MCF 10A (cell line): Measurements from ENCODE around the gene GLS. TPM values are rescaled to one million over a fixed set of nuclear protein-coding genes. Genes with fewer than 3 reads are reported as not detected.

Experiments used
- BruUV-seq: library from RNA; stranded (reverse); fragments of 400-500 nt; replicated peaks from 2 replicates; lab custom pipeline; 2021; lab: Mats Ljungman, UMichigan
- CTCF ChIA-PET: fragments of 300-600 bp; sonication (Branson Sonifier 250); formaldehyde crosslinking; extraction: SDS; loops from one replicate; lab custom pipeline; 2021; ENCODE audit warnings: antibody characterized with exemption, inconsistent platforms; lab: Yijun Ruan, JAX
- POLR2A ChIA-PET: fragments of 300-600, 350-650 bp; sonication (Branson Sonifier 250); formaldehyde crosslinking; extraction: SDS; loops from one replicate; lab custom pipeline; 2020; ENCODE audit warnings: antibody characterized with exemption, inconsistent platforms; lab: Yijun Ruan, JAX
- DNase-seq: peaks from one replicate; pipeline ENCODE4 v3.0.0-alpha.2; 2018; ENCODE audit not compliant: unreplicated experiment
- H3K27ac Mint-ChIP-seq: one replicate; pipeline ENCODE4 v1.8.0; 2022; ENCODE audit warnings: mild to moderate bottlenecking, low read depth, mixed read lengths; ENCODE audit not compliant: unreplicated experiment
- H3K27me3 Mint-ChIP-seq: one replicate; pipeline ENCODE4 v1.8.0; 2022; ENCODE audit warnings: mixed read lengths; ENCODE audit not compliant: insufficient read depth, unreplicated experiment
- H3K36me3 Mint-ChIP-seq: one replicate; pipeline ENCODE4 v1.8.0; 2022; ENCODE audit warnings: mild to moderate bottlenecking, moderate library complexity, mixed read lengths; ENCODE audit not compliant: insufficient read depth, unreplicated experiment
- H3K4me1 Mint-ChIP-seq: one replicate; pipeline ENCODE4 v1.8.0; 2022; ENCODE audit warnings: mixed read lengths; ENCODE audit not compliant: insufficient read depth, unreplicated experiment
- H3K4me3 Mint-ChIP-seq: one replicate; pipeline ENCODE4 v1.8.0; 2022; ENCODE audit warnings: mild to moderate bottlenecking, moderate library complexity, mixed read lengths; ENCODE audit not compliant: unreplicated experiment
- H3K9me3 Mint-ChIP-seq: one replicate; pipeline ENCODE4 v1.8.0; 2022; ENCODE audit warnings: mixed read lengths; ENCODE audit not compliant: unreplicated experiment
- intact Hi-C: fragments of 100-400 bp; cut with micrococcal nuclease; formaldehyde crosslinking; loops from 2 replicates; pipeline ENCODE4 v1.14.1; 2022
- total RNA-seq: library from RNA; stranded (reverse); gene quantifications from 2 replicates; pipeline ENCODE4 v1.2.3, GENCODE V29; 2022
- TF ChIP-seq, protein P1 (sequence below): fragments of 200-600 bp; IDR thresholded peaks from one replicate; pipeline ENCODE4 v1.8.0; 2022; ENCODE audit warnings: antibody characterized with exemption, mild to moderate bottlenecking; ENCODE audit not compliant: unreplicated experiment

GLS gene
- total RNA-seq, 1 experiment from 2014 or later = 121 TPM

DNA sequence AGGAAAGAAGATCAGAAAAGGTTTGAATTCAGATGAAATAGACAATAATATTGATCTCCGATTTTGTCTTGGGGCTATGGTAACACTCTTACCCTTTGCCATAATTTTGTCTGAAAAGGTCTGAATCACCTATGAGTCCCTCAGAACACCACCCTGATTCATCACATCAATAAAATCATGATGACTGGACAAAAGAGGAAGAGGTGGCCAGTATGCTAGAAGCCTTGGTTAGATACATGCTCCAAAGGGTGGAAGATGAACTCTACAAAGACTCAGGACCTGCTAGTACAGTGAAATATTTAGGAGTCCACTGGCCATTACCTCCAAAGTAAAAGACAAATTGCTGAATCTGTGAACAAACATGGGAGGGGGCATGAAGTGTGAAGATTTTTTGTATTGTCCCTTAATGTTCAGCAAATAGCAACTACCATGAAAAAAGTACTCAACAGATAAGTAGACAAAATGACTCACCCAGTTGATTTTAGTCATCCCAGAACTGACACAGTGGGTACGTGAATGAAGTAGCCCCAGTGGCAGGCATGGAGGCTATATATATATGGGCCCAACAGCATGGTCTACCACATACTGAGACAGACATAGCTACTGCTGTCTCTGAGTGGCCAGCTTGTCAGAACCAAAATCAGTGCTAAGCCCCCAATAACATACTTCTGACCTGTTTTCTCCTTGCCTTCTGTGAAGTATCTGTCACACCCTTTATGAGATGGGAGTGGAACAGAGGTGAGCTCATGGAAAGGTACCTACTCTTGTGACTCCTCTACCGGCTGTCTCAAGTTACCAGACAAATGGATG, 36.5 kb upstream of the GLS start:
- H3K9me3 Mint-ChIP-seq = no peaks in the 10 kb centered on the region
- no peak overlapping the region for H3K4me3 Mint-ChIP-seq
- intact Hi-C loops = no loop called here
- no peaks in the 10 kb centered on the region for H3K27me3 Mint-ChIP-seq
- TSS peak; percentile 56 for BruUV-seq
- H3K36me3 Mint-ChIP-seq = no peaks in the 10 kb centered on the region
- ChIA-PET CTCF (no interaction called here), POLR2A (interaction anchor here (0.6 to 0.7 kb wide), 3 partner anchors 65 to 129 kb away, joined by 3 read pairs; no protein-coding TSS in a partner anchor)
- TF ChIP-seq, protein P1, sequence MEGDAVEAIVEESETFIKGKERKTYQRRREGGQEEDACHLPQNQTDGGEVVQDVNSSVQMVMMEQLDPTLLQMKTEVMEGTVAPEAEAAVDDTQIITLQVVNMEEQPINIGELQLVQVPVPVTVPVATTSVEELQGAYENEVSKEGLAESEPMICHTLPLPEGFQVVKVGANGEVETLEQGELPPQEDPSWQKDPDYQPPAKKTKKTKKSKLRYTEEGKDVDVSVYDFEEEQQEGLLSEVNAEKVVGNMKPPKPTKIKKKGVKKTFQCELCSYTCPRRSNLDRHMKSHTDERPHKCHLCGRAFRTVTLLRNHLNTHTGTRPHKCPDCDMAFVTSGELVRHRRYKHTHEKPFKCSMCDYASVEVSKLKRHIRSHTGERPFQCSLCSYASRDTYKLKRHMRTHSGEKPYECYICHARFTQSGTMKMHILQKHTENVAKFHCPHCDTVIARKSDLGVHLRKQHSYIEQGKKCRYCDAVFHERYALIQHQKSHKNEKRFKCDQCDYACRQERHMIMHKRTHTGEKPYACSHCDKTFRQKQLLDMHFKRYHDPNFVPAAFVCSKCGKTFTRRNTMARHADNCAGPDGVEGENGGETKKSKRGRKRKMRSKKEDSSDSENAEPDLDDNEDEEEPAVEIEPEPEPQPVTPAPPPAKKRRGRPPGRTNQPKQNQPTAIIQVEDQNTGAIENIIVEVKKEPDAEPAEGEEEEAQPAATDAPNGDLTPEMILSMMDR = no peak
- peak overlapping the region; percentile 29 for H3K27ac Mint-ChIP-seq
- peaks cover 27% of the 10 kb centered on the region for H3K4me1 Mint-ChIP-seq
- DNase-seq = peak; percentile 41

DNA sequence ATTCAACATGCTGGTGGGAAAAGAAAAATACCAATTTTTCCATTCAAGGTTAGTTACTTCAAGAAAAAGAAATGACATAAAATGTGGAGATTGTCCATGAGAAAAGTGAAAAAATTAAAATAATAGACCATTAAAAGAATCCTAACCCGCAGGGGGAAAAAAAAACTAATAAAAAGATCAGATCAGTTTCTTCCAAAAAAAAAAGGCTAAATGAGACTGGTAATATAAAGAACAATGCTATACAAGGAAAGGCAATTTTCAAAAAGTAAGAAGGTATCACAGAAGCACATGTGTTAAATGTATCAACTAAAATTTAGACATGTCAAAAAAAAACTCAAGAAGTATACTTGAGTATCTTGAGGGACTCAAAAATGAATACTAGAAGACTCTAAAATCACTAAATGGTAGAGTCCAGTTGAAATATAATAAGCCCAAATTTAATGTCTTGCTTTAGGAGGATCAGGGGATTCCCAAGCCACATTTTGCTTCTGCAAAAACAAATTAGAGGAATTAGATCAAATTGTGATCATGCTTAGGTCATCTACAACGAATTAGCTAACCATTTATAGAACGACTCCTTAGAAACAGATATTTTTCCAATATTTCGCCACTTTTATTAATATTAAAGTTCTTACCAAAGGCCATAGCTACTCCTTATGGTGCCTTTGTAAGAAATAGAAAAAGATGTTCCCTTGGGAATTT, 35.8 kb upstream of the GLS start:
- H3K9me3 Mint-ChIP-seq = no peaks in the 10 kb centered on the region
- no peak overlapping the region for H3K4me3 Mint-ChIP-seq
- H3K27me3 Mint-ChIP-seq = no peaks in the 10 kb centered on the region
- H3K27ac Mint-ChIP-seq = peak overlapping the region; percentile 29
- H3K36me3 Mint-ChIP-seq = no peaks in the 10 kb centered on the region
- DNase-seq = no peak
- intact Hi-C loops = no loop called here
- BruUV-seq = no TSS peak
- peaks cover 33% of the 10 kb centered on the region for H3K4me1 Mint-ChIP-seq
- TF ChIP-seq, protein P1 = no peak
- ChIA-PET CTCF (interaction anchor here (0.9 kb wide), 1 partner anchor 64 kb away, joined by 4 read pairs; no protein-coding TSS in a partner anchor), POLR2A (interaction anchor here (0.6 to 1.0 kb wide), 4 partner anchors 14 to 129 kb away, joined by 3 to 4 read pairs (median 3); no protein-coding TSS in a partner anchor)

DNA sequence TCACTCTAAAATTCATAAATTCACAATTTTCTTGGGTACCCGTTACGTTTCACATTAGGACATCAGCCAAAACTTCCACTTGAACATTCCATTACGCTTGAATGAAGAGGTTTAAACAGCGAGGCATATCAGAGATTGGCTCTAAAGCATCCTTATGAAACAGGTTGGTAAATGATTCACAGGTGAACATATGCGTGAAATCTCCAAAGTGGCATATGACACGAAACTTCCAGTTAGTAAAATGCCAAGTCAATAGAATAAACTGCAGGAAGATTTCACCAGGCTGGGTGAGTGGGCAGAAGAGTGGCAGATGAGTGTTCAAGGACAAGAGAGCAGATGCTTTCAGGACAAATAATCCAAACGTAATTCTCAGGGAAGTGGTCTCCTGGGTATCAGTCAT, 33.9 kb upstream of the GLS start:
- TF ChIP-seq, protein P1 = no peak
- intact Hi-C loops = no loop called here
- CTCF ChIA-PET = no interaction called here
- Mint-ChIP-seq H3K9me3 (no peaks in the 10 kb centered on the region), H3K4me3 (no peak overlapping the region), H3K4me1 (peaks cover 28% of the 10 kb centered on the region), H3K27ac (no peak overlapping the region), H3K27me3 (no peaks in the 10 kb centered on the region), H3K36me3 (no peaks in the 10 kb centered on the region)
- DNase-seq = no peak
- POLR2A ChIA-PET = no interaction called here
- BruUV-seq = no TSS peak

DNA sequence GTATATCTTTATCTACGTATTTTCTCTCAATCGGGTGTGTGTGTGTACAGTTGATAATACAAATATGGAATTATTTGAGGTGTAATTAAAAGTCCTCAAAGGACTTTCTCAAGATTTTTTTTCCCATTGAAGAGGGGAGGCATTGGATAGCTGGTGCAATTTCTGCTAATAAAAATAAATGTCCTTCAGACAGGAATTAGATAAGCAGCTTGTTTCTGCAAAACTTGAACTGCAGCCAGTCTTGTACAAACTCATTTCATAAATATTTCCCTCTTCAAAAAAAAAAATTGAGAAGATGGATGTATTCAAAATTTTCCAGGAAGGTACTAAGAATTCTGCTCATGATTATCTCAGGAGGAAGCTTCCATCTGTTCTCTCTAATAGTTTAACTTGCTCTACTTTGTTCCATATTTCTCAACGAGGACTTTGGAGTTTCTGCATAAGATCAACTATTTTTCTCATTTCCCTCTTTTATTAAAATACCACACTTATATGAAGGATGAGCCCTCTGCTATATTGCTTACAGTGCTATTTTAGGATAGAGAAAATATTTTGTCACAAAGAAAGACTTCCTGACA, 33.0 kb upstream of the GLS start:
- Mint-ChIP-seq H3K36me3 (no peaks in the 10 kb centered on the region), H3K4me3 (no peak overlapping the region), H3K27me3 (no peaks in the 10 kb centered on the region), H3K9me3 (no peaks in the 10 kb centered on the region), H3K4me1 (peaks cover 19% of the 10 kb centered on the region), H3K27ac (no peak overlapping the region)
- DNase-seq = no peak
- TF ChIP-seq, protein P1 = no peak
- ChIA-PET CTCF (no interaction called here), POLR2A (interaction anchor here (0.7 to 0.9 kb wide), 2 partner anchors 28 to 33 kb away, joined by 3 to 4 read pairs; partner anchors contain the start of gene GLS)
- intact Hi-C loops = no loop called here
- BruUV-seq = no TSS peak
